ENCODE data around the gene ST3GAL6.

The ST3GAL6 gene

GRCh38 chr3:98733812-98734281 is 29.3 kb upstream of the ST3GAL6 start:
- DNase-seq (no peak), ATAC-seq (peak; percentile 2)
- Mint-ChIP-seq H3K4me1 (peaks cover 27% of the 10 kb centered on the region), H3K9me3 (no peaks in the 10 kb centered on the region), H3K4me3 (peak overlapping the region; percentile 79 to 90), H3K27ac (no peak overlapping the region), H3K27me3 (peaks cover 72% of the 10 kb centered on the region)

DNA sequence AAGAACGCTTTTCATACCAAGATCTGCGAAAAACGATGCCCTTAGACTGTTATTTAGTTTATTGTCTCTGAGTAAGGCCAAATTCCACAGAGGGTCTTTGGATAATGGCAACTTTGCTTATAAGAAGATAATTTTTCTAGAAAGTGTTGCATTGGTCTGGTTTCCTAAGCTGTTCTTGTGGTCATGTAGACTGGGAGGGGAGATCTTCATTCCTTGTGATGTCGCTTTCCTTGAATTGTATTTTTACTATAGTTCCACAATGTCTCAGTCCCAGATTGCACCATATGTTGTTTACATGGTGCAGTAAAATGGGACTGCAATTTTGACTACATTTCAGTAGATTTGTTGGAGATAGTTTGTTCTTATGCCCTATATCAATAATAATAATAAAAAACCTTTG is 28.8 kb upstream of the ST3GAL6 start:
- ATAC-seq, result no peak
- Mint-ChIP-seq H3K27ac (no peak overlapping the region), H3K27me3 (peaks cover 72% of the 10 kb centered on the region), H3K9me3 (no peaks in the 10 kb centered on the region), H3K4me1 (peaks cover 27% of the 10 kb centered on the region), H3K4me3 (peak overlapping the region; percentile 10 to 79)
- DNase-seq, result no peak

DNA sequence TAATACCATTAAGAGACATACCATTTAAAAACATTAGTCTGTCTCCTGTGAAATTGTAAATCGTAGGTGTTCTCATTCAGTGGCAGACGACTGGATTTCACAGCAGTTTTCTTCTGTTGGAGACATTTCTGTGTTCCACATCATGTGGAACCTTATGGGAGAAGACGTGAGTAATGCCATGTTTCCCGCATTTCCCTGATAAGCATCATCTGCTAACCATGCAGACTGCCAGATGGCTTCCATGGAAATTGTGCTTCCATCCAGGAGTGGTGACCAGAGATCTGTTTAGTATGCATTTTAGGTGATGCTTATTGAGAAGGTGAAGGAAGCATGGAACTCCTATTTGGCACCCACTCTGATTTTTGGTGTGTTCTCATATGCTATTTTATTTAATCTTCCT is 28.4 kb upstream of the ST3GAL6 start:
- no peak overlapping the region for H3K27ac Mint-ChIP-seq
- H3K4me3 Mint-ChIP-seq, result no peak overlapping the region
- DNase-seq (no peak), ATAC-seq (no peak)
- H3K4me1 Mint-ChIP-seq, result peaks cover 27% of the 10 kb centered on the region
- peaks cover 72% of the 10 kb centered on the region for H3K27me3 Mint-ChIP-seq
- no peaks in the 10 kb centered on the region for H3K9me3 Mint-ChIP-seq

- H3K27ac Mint-ChIP-seq, result no peak overlapping the region
- peaks cover 27% of the 10 kb centered on the region for H3K4me1 Mint-ChIP-seq
- peaks cover 71% of the 10 kb centered on the region for H3K27me3 Mint-ChIP-seq
- H3K4me3 Mint-ChIP-seq, result no peak overlapping the region
- H3K9me3 Mint-ChIP-seq, result no peaks in the 10 kb centered on the region
- DNase-seq (no peak), ATAC-seq (no peak)
Measured at GRCh38 chr3:98735296-98735695, 27.8 kb upstream of the ST3GAL6 start.

GRCh38 chr3:98735761-98736269 is 27.3 kb upstream of the ST3GAL6 start:
- peaks cover 65% of the 10 kb centered on the region for H3K27me3 Mint-ChIP-seq
- no peak overlapping the region for H3K27ac Mint-ChIP-seq
- peaks cover 27% of the 10 kb centered on the region for H3K4me1 Mint-ChIP-seq
- H3K4me3 Mint-ChIP-seq, result no peak overlapping the region
- H3K9me3 Mint-ChIP-seq, result no peaks in the 10 kb centered on the region
- DNase-seq, result no peak
- no peak for ATAC-seq

DNA sequence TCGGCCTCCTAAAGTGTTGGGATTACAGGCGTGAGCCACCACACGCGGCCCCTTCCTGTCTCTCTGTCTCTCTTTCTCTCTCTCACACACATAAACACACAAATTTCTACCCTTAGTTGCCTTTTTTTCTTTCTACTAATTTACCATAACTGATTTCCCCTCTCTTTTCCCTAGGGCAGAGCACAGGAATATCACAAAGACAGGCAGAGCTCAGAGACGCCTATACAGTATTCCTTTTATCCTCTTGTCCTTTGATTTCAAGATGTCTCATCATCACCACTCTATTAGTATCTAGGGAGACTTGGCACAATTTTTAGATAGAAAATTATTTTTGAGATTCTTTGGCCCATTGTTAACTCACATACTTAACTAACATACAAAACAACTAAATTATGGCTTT is 25.8 kb upstream of the ST3GAL6 start:
- no peak for ATAC-seq
- Mint-ChIP-seq H3K27ac (no peak overlapping the region), H3K4me3 (no peak overlapping the region), H3K9me3 (no peaks in the 10 kb centered on the region), H3K27me3 (peaks cover 52% of the 10 kb centered on the region), H3K4me1 (peaks cover 20% of the 10 kb centered on the region)
- DNase-seq, result no peak

- ATAC-seq, result no peak
Measured at GRCh38 chr3:98739266-98739665, 23.9 kb upstream of the ST3GAL6 start.

GRCh38 chr3:98740324-98740723 is 22.8 kb upstream of the ST3GAL6 start:
- no peak overlapping the region for H3K4me3 Mint-ChIP-seq
- ATAC-seq (no peak), DNase-seq (no peak)
- no peaks in the 10 kb centered on the region for H3K9me3 Mint-ChIP-seq
- H3K27ac Mint-ChIP-seq, result no peak overlapping the region
- H3K4me1 Mint-ChIP-seq, result no peaks in the 10 kb centered on the region
- H3K27me3 Mint-ChIP-seq, result peaks cover 34% of the 10 kb centered on the region

More at GRCh38 chr3:98739266-98739665, 23.9 kb upstream of the ST3GAL6 start:
- Mint-ChIP-seq H3K27me3 (peaks cover 41% of the 10 kb centered on the region), H3K4me1 (peaks cover under 1% of the 10 kb centered on the region), H3K9me3 (no peaks in the 10 kb centered on the region), H3K27ac (no peak overlapping the region), H3K4me3 (no peak overlapping the region)
- no peak for DNase-seq

DNA sequence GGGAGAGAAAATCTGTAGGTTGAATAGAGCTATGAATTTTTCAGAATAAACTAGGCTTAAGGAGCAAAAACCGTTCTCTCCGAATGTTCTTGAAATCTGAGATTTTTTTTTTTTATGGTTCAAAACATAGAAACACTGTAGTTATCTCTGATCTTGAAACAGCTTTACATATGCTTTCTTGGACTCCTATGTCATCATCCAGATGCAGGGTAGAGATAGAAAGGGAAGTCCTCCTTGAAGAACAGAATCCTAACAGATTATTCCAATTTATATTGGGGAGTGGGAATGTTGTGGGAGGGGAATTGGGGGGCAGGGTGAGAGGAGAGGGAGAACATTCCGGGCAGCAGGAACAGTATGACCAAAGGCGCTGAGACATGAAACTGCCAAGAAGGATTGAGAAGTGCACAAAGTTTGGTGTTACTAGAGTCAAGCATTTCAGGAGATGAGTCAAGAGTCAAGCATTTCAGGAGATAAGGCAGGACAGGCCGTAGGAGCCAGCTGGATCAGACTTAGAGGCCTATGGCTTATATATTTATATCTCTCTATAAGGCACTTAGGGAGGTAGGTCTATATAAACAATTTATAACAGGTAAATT is 21.9 kb upstream of the ST3GAL6 start:
- H3K4me3 Mint-ChIP-seq, result no peak overlapping the region
- no peak for ATAC-seq
- H3K9me3 Mint-ChIP-seq, result no peaks in the 10 kb centered on the region
- no peaks in the 10 kb centered on the region for H3K4me1 Mint-ChIP-seq
- no peak for DNase-seq
- H3K27ac Mint-ChIP-seq, result no peak overlapping the region
- H3K27me3 Mint-ChIP-seq, result peaks cover 35% of the 10 kb centered on the region

- DNase-seq (no peak), ATAC-seq (no peak)
- Mint-ChIP-seq H3K4me1 (no peaks in the 10 kb centered on the region), H3K27ac (no peak overlapping the region), H3K4me3 (no peak overlapping the region), H3K9me3 (no peaks in the 10 kb centered on the region), H3K27me3 (peaks cover 22% of the 10 kb centered on the region)
Measured at GRCh38 chr3:98743071-98743470, 20.1 kb upstream of the ST3GAL6 start.

DNA sequence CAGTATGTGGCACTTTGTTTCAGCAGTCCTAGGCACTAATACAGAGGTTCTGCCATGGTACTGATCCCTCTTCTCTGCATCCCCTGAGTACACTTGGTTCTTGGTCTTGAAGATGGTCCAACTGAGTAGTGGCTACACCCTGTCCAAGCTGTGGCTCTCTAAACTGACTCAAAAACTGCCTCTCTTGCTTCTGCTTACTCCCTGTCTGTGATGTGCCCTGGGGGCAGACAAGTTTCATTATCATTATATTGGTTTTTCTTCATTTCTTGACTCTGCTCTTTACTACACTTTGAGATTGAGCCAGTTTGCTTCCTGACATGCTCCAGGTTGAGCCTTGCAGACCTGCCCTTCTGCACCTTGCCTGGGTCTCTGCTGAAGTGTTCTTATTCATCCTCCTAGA is 18.9 kb upstream of the ST3GAL6 start:
- no peaks in the 10 kb centered on the region for H3K9me3 Mint-ChIP-seq
- ATAC-seq (no peak), DNase-seq (no peak)
- no peak overlapping the region for H3K4me3 Mint-ChIP-seq
- no peak overlapping the region for H3K27ac Mint-ChIP-seq
- peaks cover 30% of the 10 kb centered on the region for H3K27me3 Mint-ChIP-seq
- no peaks in the 10 kb centered on the region for H3K4me1 Mint-ChIP-seq

DNA sequence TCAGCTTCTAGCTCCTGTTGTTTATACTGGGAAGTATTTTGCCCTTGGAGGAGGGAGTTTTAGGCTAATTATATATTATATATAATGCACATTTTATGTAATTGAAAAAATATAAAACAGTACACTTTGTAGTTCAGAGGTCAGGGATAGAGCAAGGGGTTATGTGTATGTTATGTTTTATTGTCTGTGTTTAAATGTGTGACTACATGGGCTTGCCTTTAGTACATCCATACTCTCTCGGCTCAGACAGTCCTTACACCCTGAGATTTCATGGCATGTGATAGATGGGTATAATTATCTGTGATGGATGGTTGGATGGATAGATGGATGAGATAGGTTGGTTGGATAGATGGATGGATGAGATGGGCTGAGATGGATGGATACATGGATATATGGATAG is 17.4 kb upstream of the ST3GAL6 start:
- ATAC-seq, result no peak

GRCh38 chr3:98746122-98746521 is 17.0 kb upstream of the ST3GAL6 start:
- Mint-ChIP-seq H3K27me3 (peaks cover 30% of the 10 kb centered on the region), H3K4me3 (no peak overlapping the region), H3K9me3 (no peaks in the 10 kb centered on the region), H3K4me1 (no peaks in the 10 kb centered on the region), H3K27ac (no peak overlapping the region)
- ATAC-seq, result no peak
- DNase-seq, result no peak

More for the DNA sequence above, 17.4 kb upstream of the ST3GAL6 start:
- Mint-ChIP-seq H3K4me3 (no peak overlapping the region), H3K27ac (no peak overlapping the region), H3K9me3 (no peaks in the 10 kb centered on the region), H3K27me3 (peaks cover 30% of the 10 kb centered on the region), H3K4me1 (no peaks in the 10 kb centered on the region)
- DNase-seq, result no peak

- H3K4me1 Mint-ChIP-seq, result no peaks in the 10 kb centered on the region
- no peak overlapping the region for H3K4me3 Mint-ChIP-seq
- no peak for DNase-seq
- no peak overlapping the region for H3K27ac Mint-ChIP-seq
- no peak for ATAC-seq
- no peaks in the 10 kb centered on the region for H3K9me3 Mint-ChIP-seq
- peaks cover 30% of the 10 kb centered on the region for H3K27me3 Mint-ChIP-seq
Measured at GRCh38 chr3:98746882-98747281, 16.3 kb upstream of the ST3GAL6 start.

GRCh38 chr3:98750276-98750919 is 12.7 kb upstream of the ST3GAL6 start:
- no peak for DNase-seq
- H3K4me3 Mint-ChIP-seq, result no peak overlapping the region

DNA sequence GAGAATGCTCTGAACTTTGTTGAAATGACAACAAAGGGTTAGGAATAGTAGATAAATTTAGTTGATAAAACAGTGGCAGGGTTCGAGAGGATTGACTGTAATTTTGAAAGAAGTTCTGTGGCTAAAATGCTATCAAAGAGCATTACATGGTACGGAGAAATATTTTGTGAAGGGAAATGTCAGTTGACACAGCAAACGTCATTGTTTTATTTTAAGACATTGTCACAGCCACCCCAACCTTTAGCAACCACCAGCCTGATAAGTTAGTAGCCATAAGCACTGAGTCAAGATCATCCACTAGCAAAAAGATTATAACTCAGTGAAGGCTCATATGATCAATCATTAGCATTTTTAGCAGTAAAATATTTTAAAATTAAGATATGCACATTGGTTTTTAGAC is 8.7 kb upstream of the ST3GAL6 start:
- Mint-ChIP-seq H3K9me3 (no peaks in the 10 kb centered on the region), H3K4me1 (no peaks in the 10 kb centered on the region), H3K27ac (no peak overlapping the region), H3K4me3 (no peak overlapping the region), H3K27me3 (peaks cover 11% of the 10 kb centered on the region)
- DNase-seq (no peak), ATAC-seq (no peak)

More at GRCh38 chr3:98750276-98750919, 12.7 kb upstream of the ST3GAL6 start:
- H3K27ac Mint-ChIP-seq, result peak overlapping the region in 1 of 2 donors; percentile 26
- no peaks in the 10 kb centered on the region for H3K4me1 Mint-ChIP-seq
- H3K9me3 Mint-ChIP-seq, result no peaks in the 10 kb centered on the region
- peaks cover 20% of the 10 kb centered on the region for H3K27me3 Mint-ChIP-seq
- ATAC-seq, result no peak

Measured in stimulated activated naive CD8-positive, alpha-beta T cell treated with anti-CD3 and anti-CD28 coated beads, Interleukin-15, amount 100 ng/mL, for 72 hours (primary cell).